Measurements from ENCODE around the gene WWOX.

Gene WWOX

DNA sequence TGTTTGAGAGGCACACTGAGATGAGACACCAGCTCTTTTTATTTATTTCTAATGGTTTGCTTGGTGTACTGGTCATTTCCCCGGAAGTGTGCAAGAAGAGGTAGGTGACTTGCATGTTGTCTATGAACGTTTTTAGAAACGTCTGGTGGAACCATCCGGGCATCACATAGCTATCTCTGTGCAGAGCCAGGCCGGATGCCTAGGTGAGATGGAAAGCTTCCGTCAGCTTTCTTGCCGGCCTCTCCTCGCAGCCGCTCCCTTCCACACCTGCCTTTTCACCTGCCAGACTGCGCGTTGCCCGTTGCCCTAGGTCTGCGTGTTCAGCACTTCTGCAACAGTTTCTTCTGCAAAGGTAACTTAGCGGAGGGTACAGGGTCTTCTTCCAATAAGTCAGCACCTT, 416.0 kb downstream of the WWOX start:
- TF ChIP-seq SUZ12 (IDR thresholded peaks at IDR 0.05; ENCODE audit: extremely low read depth, insufficient read depth, insufficient read length) (no peak), ZNF274 (IDR thresholded peaks at IDR 0.05; ENCODE audit: low read depth, low read length) (no peak), YY1 (IDR thresholded peaks at IDR 0.05; ENCODE audit: insufficient read depth, insufficient read length) (no peak)
- H3K4me3 ChIP-seq (ENCODE audit: insufficient read length, low read depth): no peak overlapping the region
- H3K9ac ChIP-seq (ENCODE audit: insufficient read length, low read depth): no peak overlapping the region
- no peaks in the 10 kb centered on the region for H3K36me3 ChIP-seq (ENCODE audit: insufficient read depth, insufficient read length, low read length)
- H3K4me1 ChIP-seq (ENCODE audit: insufficient read depth, insufficient read length): no peaks in the 10 kb centered on the region
- no peaks in the 10 kb centered on the region for H3K9me3 ChIP-seq (ENCODE audit: insufficient read depth, low read length)
- H3K27me3 ChIP-seq (ENCODE audit: insufficient read depth, insufficient read length): no peaks in the 10 kb centered on the region
- DNase-seq (ENCODE audit: low read depth, low spot score): no peak

DNA sequence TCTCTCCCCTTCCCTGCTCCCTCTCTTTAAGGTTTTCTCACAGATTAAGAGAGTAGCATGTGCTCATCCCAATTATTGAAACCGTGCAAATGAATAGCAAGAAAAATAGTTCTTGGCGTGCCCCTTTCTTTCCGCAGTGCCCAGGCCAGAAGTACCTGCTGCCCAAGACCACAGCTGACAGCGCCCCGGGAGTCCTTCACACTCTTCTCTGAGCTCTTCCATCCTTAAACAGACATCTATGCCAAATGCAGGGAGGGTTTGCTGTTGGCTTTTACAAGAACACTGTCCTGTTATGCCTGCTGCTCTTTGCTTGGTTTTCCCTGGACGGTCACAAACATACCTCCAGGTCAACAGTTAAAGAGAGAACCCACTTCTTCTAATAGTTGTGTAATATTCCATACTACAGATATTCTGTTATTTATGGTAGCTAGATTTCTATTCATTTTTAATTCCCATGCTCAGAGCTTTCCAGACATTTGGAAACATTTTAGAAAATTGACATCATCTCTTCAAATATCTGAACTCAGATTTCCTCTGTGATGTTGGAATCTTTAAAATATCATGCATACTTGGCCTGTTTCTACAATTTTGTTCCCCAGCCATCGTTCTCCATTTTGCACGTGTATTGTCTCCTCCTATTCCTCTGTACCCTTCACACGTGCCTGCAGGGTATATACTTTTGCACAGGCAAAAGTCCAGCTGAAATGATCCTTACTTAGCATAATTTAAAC, 416.7 kb downstream of the WWOX start:
- Histone ChIP-seq H3K9me3 (ENCODE audit: insufficient read depth, low read length) (no peaks in the 10 kb centered on the region), H3K27me3 (ENCODE audit: insufficient read depth, insufficient read length) (no peaks in the 10 kb centered on the region), H3K36me3 (ENCODE audit: insufficient read depth, insufficient read length, low read length) (no peaks in the 10 kb centered on the region), H3K4me3 (ENCODE audit: insufficient read length, low read depth) (no peak overlapping the region), H3K9ac (ENCODE audit: insufficient read length, low read depth) (no peak overlapping the region), H3K4me1 (ENCODE audit: insufficient read depth, insufficient read length) (no peaks in the 10 kb centered on the region)
- no peak for DNase-seq (ENCODE audit: low read depth, low spot score)
- no peak for TF ChIP-seq SUZ12 (IDR thresholded peaks at IDR 0.05; ENCODE audit: extremely low read depth, insufficient read depth, insufficient read length)

DNA sequence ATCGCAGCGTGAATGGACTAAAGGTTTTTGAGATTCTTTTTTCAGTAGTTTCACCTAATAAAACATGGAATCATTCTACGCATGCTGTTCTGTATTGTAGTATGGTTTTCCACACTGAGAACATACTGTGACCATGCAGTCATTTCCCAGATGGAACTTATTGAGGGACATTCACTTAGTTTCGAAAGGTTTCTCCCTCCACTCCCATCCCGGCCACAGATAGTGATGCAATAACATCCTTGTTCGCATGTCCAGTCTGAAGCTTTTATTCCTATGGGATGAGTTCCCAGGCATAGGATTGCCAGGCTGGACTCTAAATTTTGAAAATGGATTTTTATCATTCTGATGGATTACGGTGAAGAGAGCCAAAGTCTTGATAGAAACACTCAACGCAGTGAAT, 420.4 kb downstream of the WWOX start:
- no peaks in the 10 kb centered on the region for H3K9me3 ChIP-seq (ENCODE audit: insufficient read depth, low read length)
- DNase-seq (ENCODE audit: low read depth, low spot score): no peak
- TF ChIP-seq SUZ12 (IDR thresholded peaks at IDR 0.05; ENCODE audit: extremely low read depth, insufficient read depth, insufficient read length): no peak

DNA sequence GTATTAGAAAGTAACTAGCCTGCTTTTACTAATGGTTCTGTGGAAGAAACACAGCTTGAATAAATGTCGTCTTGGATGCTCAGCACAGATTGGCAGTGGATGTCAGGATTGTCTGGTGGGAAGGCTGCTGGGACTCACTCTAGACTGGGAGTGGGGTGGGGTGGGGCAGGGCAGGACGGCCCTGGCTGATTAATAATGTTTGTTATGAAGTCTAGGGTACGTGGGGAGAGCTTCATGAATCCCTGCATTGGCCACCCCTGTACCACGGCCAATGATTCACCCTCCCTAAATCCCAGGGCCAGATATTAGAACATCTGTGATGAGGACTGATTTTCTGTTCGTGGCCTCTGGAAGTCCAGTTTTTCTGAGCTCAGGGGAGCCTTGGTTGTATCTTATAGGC, 421.0 kb downstream of the WWOX start:
- Histone ChIP-seq H3K27me3 (ENCODE audit: insufficient read depth, insufficient read length) (no peaks in the 10 kb centered on the region), H3K4me3 (ENCODE audit: insufficient read length, low read depth) (no peak overlapping the region), H3K4me1 (ENCODE audit: insufficient read depth, insufficient read length) (no peaks in the 10 kb centered on the region), H3K9ac (ENCODE audit: insufficient read length, low read depth) (no peak overlapping the region), H3K9me3 (ENCODE audit: insufficient read depth, low read length) (no peaks in the 10 kb centered on the region), H3K36me3 (ENCODE audit: insufficient read depth, insufficient read length, low read length) (no peaks in the 10 kb centered on the region)
- TF ChIP-seq YY1 (IDR thresholded peaks at IDR 0.05; ENCODE audit: insufficient read depth, insufficient read length) (no peak), SUZ12 (IDR thresholded peaks at IDR 0.05; ENCODE audit: extremely low read depth, insufficient read depth, insufficient read length) (no peak), ZNF274 (IDR thresholded peaks at IDR 0.05; ENCODE audit: low read depth, low read length) (no peak)
- no peak for DNase-seq (ENCODE audit: low read depth, low spot score)

More for the DNA sequence above, 420.4 kb downstream of the WWOX start:
- no peaks in the 10 kb centered on the region for H3K4me1 ChIP-seq (ENCODE audit: insufficient read depth, insufficient read length)
- H3K9ac ChIP-seq (ENCODE audit: insufficient read length, low read depth): no peak overlapping the region
- no peak overlapping the region for H3K4me3 ChIP-seq (ENCODE audit: insufficient read length, low read depth)
- H3K27me3 ChIP-seq (ENCODE audit: insufficient read depth, insufficient read length): no peaks in the 10 kb centered on the region
- H3K36me3 ChIP-seq (ENCODE audit: insufficient read depth, insufficient read length, low read length): no peaks in the 10 kb centered on the region

DNA sequence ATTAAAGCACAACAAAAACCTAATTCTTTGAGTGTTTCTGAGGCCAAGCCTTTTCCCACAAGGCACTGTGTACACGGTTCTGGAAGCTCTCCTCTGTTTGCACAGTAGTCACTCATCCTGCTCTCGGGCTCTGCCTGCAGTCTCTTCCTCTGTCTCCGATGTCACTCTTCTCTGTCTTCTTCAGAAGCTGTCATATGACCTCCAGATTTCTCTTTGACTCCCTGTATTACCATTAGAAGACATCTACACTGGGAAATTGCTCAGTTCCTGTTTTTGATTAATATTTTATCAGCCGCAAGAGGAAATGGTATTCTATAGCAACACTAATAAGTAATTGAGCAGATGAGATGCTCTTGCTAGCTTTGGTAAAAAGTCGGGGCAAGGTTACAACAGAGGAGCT, 422.9 kb downstream of the WWOX start:
- TF ChIP-seq YY1 (IDR thresholded peaks at IDR 0.05; ENCODE audit: insufficient read depth, insufficient read length): no peak
- H3K36me3 ChIP-seq (ENCODE audit: insufficient read depth, insufficient read length, low read length): no peaks in the 10 kb centered on the region
- H3K9ac ChIP-seq (ENCODE audit: insufficient read length, low read depth): no peak overlapping the region
- no peaks in the 10 kb centered on the region for H3K4me1 ChIP-seq (ENCODE audit: insufficient read depth, insufficient read length)
- no peak for DNase-seq (ENCODE audit: low read depth, low spot score)
- no peaks in the 10 kb centered on the region for H3K9me3 ChIP-seq (ENCODE audit: insufficient read depth, low read length)
- no peak overlapping the region for H3K4me3 ChIP-seq (ENCODE audit: insufficient read length, low read depth)
- no peaks in the 10 kb centered on the region for H3K27me3 ChIP-seq (ENCODE audit: insufficient read depth, insufficient read length)

DNA sequence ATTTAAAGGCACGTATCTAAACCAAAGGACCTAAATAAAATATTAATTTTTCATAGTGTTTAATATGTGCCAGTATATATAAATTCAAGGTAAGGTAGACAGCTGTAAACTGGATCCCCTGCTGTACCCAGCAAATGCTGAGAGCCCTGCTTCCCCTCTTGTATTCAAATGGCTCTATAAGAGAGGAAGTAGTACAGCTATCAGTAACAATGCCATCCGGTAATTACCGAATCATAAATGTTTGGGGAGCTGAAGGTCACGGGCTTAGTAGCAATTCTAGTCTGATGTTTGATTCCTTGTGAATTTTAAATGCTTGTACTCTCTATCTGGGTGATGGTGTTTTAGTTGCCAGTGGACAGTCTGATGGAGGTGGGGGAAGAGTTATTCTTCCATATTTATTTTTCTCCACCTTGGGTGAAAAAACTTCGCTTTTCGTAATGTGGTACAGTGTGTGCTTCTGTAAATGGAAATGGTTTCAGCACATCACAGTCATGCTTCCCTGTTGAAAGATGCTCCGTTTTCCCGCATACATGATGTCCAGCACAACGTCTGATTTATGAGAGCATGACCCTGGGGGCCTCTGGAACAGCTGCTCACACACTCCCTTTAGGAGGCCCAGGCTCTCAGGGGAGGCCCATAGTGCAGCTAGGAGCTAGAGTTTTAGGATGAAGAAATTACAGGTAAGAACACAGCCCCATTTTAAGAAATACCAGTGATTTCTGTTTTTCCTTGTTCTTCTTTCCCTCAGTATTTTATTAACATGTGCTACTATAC, 423.9 kb downstream of the WWOX start:
- H3K9ac ChIP-seq (ENCODE audit: insufficient read length, low read depth): no peak overlapping the region
- TF ChIP-seq SUZ12 (IDR thresholded peaks at IDR 0.05; ENCODE audit: extremely low read depth, insufficient read depth, insufficient read length) (no peak), ZNF274 (IDR thresholded peaks at IDR 0.05; ENCODE audit: low read depth, low read length) (no peak)
- H3K27me3 ChIP-seq (ENCODE audit: insufficient read depth, insufficient read length): no peaks in the 10 kb centered on the region
- H3K4me3 ChIP-seq (ENCODE audit: insufficient read length, low read depth): no peak overlapping the region
- H3K9me3 ChIP-seq (ENCODE audit: insufficient read depth, low read length): no peaks in the 10 kb centered on the region
- no peak for DNase-seq (ENCODE audit: low read depth, low spot score)
- H3K4me1 ChIP-seq (ENCODE audit: insufficient read depth, insufficient read length): no peaks in the 10 kb centered on the region
- H3K36me3 ChIP-seq (ENCODE audit: insufficient read depth, insufficient read length, low read length): no peaks in the 10 kb centered on the region

DNA sequence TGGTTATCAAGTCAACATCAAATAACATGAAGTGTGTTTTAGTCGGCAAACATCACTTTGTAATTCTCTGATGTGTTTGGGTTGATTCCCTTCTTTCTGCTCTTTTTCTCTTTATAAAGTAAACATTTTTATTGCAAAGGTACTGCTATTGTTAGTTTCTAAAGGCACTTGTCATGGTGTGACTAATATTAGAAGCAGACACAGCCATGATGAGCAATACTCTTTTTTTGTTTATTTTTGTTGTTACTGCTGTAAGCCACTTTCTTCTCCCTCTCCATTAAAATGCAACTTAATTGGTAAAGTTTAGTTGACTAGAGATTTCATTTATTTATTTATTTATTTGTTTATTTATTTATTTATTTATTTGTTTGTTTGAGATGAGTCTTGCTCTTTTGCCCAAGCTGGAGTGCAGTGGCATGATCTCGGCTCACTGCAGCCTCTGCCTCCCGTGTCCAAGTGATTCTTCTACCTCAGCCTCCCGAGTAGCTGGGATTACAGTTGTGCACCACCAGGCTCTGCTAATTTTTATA, 424.7 kb downstream of the WWOX start:
- no peak overlapping the region for H3K4me3 ChIP-seq (ENCODE audit: insufficient read length, low read depth)
- DNase-seq (ENCODE audit: low read depth, low spot score): no peak
- H3K9ac ChIP-seq (ENCODE audit: insufficient read length, low read depth): no peak overlapping the region
- no peaks in the 10 kb centered on the region for H3K27me3 ChIP-seq (ENCODE audit: insufficient read depth, insufficient read length)
- no peaks in the 10 kb centered on the region for H3K36me3 ChIP-seq (ENCODE audit: insufficient read depth, insufficient read length, low read length)
- no peaks in the 10 kb centered on the region for H3K9me3 ChIP-seq (ENCODE audit: insufficient read depth, low read length)
- TF ChIP-seq YY1 (IDR thresholded peaks at IDR 0.05; ENCODE audit: insufficient read depth, insufficient read length): no peak
- TF ChIP-seq SUZ12 (IDR thresholded peaks at IDR 0.05; ENCODE audit: extremely low read depth, insufficient read depth, insufficient read length): no peak
- TF ChIP-seq ZNF274 (IDR thresholded peaks at IDR 0.05; ENCODE audit: low read depth, low read length): no peak
- H3K4me1 ChIP-seq (ENCODE audit: insufficient read depth, insufficient read length): no peaks in the 10 kb centered on the region

Measured in NT2/D1 (cell line).